Smooth muscle cell (in vitro differentiated cells): Measurements from ENCODE around the gene IFT27. TPM values are rescaled to one million over a fixed set of nuclear protein-coding genes. Genes with fewer than 3 reads are reported as not detected.

Experiments
- DNase-seq: peaks from one replicate; lab custom pipeline; 2025; ENCODE audit not compliant: unreplicated experiment; lab: John Stamatoyannopoulos, UW
- H2AFZ ChIP-seq: fragments of 200-600 bp; sonication (generic); 2 replicates; pipeline ENCODE4 v1.6.0; 2016; ENCODE audit warnings: antibody characterized with exemption, low read depth, mild to moderate bottlenecking
- H3F3A ChIP-seq: fragments of 200-600 bp; sonication (generic); 2 replicates; pipeline ENCODE4 v1.6.0; 2017; ENCODE audit warnings: antibody characterized with exemption, low read depth
- H3K27ac ChIP-seq: fragments of 200-600 bp; sonication (generic); 2 replicates; pipeline ENCODE4 v1.5.1; 2016; ENCODE audit warnings: low read depth, mild to moderate bottlenecking
- H3K27me3 ChIP-seq: fragments of 200-600 bp; sonication (generic); 2 replicates; pipeline ENCODE4 v1.6.1; 2016; ENCODE audit warnings: low read depth, mild to moderate bottlenecking
- H3K36me3 ChIP-seq: fragments of 200-600 bp; sonication (generic); 2 replicates; pipeline ENCODE4 v1.5.1; 2016; ENCODE audit warnings: low read depth
- H3K4me1 ChIP-seq: fragments of 200-600 bp; sonication (generic); 2 replicates; pipeline ENCODE4 v1.5.1; 2016; ENCODE audit warnings: low read depth
- H3K4me2 ChIP-seq: fragments of 200-600 bp; sonication (generic); 2 replicates; pipeline ENCODE4 v1.6.0; 2016; ENCODE audit warnings: mild to moderate bottlenecking
- H3K4me3 ChIP-seq: fragments of 200-600 bp; sonication (generic); 2 replicates; pipeline ENCODE4 v1.5.1; 2016; ENCODE audit warnings: mild to moderate bottlenecking
- H3K79me2 ChIP-seq: fragments of 200-600 bp; sonication (generic); 2 replicates; pipeline ENCODE4 v1.6.0; 2016; ENCODE audit warnings: low read depth, mild to moderate bottlenecking
- H3K9ac ChIP-seq: fragments of 200-600 bp; sonication (generic); 2 replicates; pipeline ENCODE4 v1.6.0; 2016; ENCODE audit warnings: low read depth
- H3K9me3 ChIP-seq: fragments of 200-600 bp; sonication (generic); replicated peaks from 2 replicates; pipeline ENCODE4 v1.5.1; 2016; ENCODE audit warnings: low read depth
- H4K20me1 ChIP-seq: fragments of 200-600 bp; sonication (generic); 2 replicates; pipeline ENCODE4 v1.6.0; 2016; ENCODE audit warnings: low read depth
- CTCF ChIP-seq: fragments of 200-600 bp; sonication (generic); IDR thresholded peaks from 2 replicates; pipeline ENCODE4 v1.5.1; 2017; ENCODE audit warnings: borderline replicate concordance, mild to moderate bottlenecking, antibody characterized with exemption; ENCODE audit not compliant: insufficient read depth, poor library complexity, severe bottlenecking
- WGBS: methylation state at CpG from one replicate; pipeline ENCODE4 v1.1.7; 2016; ENCODE audit warnings: low lambda C conversion rate; 5-methylcytosine and 5-hydroxymethylcytosine counted together
- polyA plus RNA-seq: library from polyadenylated mRNA; unstranded; fragments of >200 nt; fragmentation: Nextera tagmentation; extraction: Ambion mirVana; gene quantifications from 2 replicates; pipeline ENCODE4 v1.2.1, GENCODE V29; 2016
- total RNA-seq: library from RNA; depleted of rRNA; stranded (reverse); fragments of >200 nt; gene quantifications from 2 replicates; pipeline ENCODE4 v1.2.3, GENCODE V29; 2014

IFT27 gene
- total and polyA plus RNA-seq, 2 experiments from 2014 or later, result 16.0 to 43.2 TPM

GRCh38 chr22:36808721-36809344 is 32.9 kb upstream of the IFT27 start:
- H3K79me2 ChIP-seq, result no peaks in the 10 kb centered on the region
- no peak for TF ChIP-seq CTCF
- no peak overlapping the region for H3K4me2 ChIP-seq
- H3K9me3 ChIP-seq, result no peaks in the 10 kb centered on the region
- no peak overlapping the region for H2AFZ ChIP-seq
- peaks cover 30% of the 10 kb centered on the region for H3K27me3 ChIP-seq
- no peaks in the 10 kb centered on the region for H3K4me1 ChIP-seq
- no peaks in the 10 kb centered on the region for H3F3A ChIP-seq
- H3K36me3 ChIP-seq, result no peaks in the 10 kb centered on the region
- H3K9ac ChIP-seq, result no peak overlapping the region
- no peak overlapping the region for H3K27ac ChIP-seq
- no peak overlapping the region for H3K4me3 ChIP-seq
- 40% methylated on average over 1 of the region's 1 CpG for WGBS
- H4K20me1 ChIP-seq, result no peaks in the 10 kb centered on the region
- no peak for DNase-seq

DNA sequence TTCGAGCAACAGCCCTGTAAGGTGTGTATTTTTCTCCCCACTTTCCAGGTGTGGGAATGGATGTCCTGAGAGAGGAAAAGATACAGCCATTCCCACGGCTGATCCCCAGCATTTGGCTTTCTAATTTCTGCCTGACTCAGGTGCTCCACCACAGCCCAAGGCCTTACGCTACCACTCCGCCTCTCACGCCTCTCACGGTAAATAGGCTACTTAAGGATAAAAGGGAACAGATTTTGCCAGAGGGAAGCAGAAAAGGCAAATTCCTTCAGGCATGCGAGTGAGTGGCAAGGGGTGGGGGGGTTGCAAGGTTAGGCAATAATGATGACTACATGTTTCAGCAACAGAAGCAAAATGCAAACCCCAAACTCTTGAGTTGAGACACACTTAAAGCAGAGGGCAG is 31.7 kb upstream of the IFT27 start:
- no peaks in the 10 kb centered on the region for H3F3A ChIP-seq
- H3K9ac ChIP-seq, result no peak overlapping the region
- H2AFZ ChIP-seq, result no peak overlapping the region
- peaks cover 25% of the 10 kb centered on the region for H3K27me3 ChIP-seq
- H3K4me1 ChIP-seq, result no peaks in the 10 kb centered on the region
- H3K27ac ChIP-seq, result no peak overlapping the region
- no peaks in the 10 kb centered on the region for H3K9me3 ChIP-seq
- H3K4me2 ChIP-seq, result no peak overlapping the region
- TF ChIP-seq CTCF, result no peak
- no peaks in the 10 kb centered on the region for H3K79me2 ChIP-seq
- no peak for DNase-seq
- no peak overlapping the region for H3K4me3 ChIP-seq
- WGBS, result 61% methylated on average over 7 of the region's 7 CpGs
- H3K36me3 ChIP-seq, result no peaks in the 10 kb centered on the region
- no peaks in the 10 kb centered on the region for H4K20me1 ChIP-seq

DNA sequence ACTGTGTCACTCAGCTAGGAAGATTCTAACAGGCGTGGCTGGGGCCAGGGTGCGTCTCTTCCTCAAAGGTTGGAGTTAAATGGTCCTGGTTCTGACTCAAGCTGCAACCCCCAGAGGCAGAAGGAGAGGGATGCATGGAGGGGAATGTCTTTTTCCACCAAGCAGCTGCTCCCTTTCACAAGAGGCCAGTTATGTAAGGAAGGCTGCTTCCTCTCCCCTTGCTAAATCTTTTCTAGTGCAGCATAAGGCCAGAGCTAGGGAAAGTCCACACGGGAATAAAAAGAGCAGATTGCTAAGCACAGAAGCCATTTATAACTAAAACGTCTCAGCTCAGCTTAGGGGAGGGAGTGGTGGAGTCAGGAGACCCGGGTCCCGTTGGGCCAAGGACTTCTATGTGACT is 30.9 kb upstream of the IFT27 start:
- peaks cover 26% of the 10 kb centered on the region for H3K27me3 ChIP-seq
- WGBS, result 78% methylated on average over 6 of the region's 6 CpGs
- no peak overlapping the region for H3K27ac ChIP-seq
- no peaks in the 10 kb centered on the region for H3F3A ChIP-seq
- no peaks in the 10 kb centered on the region for H3K4me1 ChIP-seq
- H3K9me3 ChIP-seq, result no peaks in the 10 kb centered on the region
- no peaks in the 10 kb centered on the region for H3K79me2 ChIP-seq
- no peak for TF ChIP-seq CTCF
- H4K20me1 ChIP-seq, result no peaks in the 10 kb centered on the region
- no peak overlapping the region for H3K4me3 ChIP-seq
- H3K4me2 ChIP-seq, result no peak overlapping the region
- H3K36me3 ChIP-seq, result no peaks in the 10 kb centered on the region
- H2AFZ ChIP-seq, result no peak overlapping the region
- H3K9ac ChIP-seq, result no peak overlapping the region
- no peak for DNase-seq

GRCh38 chr22:36803358-36803757 is 27.4 kb upstream of the IFT27 start:
- Histone ChIP-seq H4K20me1 (no peaks in the 10 kb centered on the region), H3K36me3 (no peaks in the 10 kb centered on the region), H2AFZ (no peak overlapping the region), H3K4me1 (no peaks in the 10 kb centered on the region), H3K27ac (no peak overlapping the region), H3K4me2 (no peak overlapping the region), H3K4me3 (no peak overlapping the region), H3F3A (no peaks in the 10 kb centered on the region), H3K27me3 (peaks cover 29% of the 10 kb centered on the region), H3K9ac (no peak overlapping the region), H3K79me2 (no peaks in the 10 kb centered on the region), H3K9me3 (no peaks in the 10 kb centered on the region)
- no peak for DNase-seq
- TF ChIP-seq CTCF, result no peak
- 86% methylated on average over 1 of the region's 1 CpG for WGBS
